Right lobe of liver (tissue), 6 donors: ENCODE data around the gene CCDC138. TPM values are rescaled to one million over a fixed set of nuclear protein-coding genes. Genes with fewer than 3 reads are reported as not detected.
A peak's percentile ranks its signal among the peaks of the same experiment; 100 is the strongest.

Experiments used
- ATAC-seq, 4 donors: fragments of 200-7000 bp; cut with Tn5 transposase; one replicate each; pipeline ENCODE4 v1.9.1; 2020; ENCODE audit warnings: mild to moderate bottlenecking in 4 of 4, moderate library complexity in 4 of 4
- DNase-seq, 3 donors: peaks; one replicate each; pipeline ENCODE4 v3.0.0-alpha.2; 2020
- H3K27ac ChIP-seq, 3 donors: fragments of 200-600 bp; one replicate each; pipeline ENCODE4 v1.8.0; 2022
- H3K27me3 ChIP-seq, 2 donors: fragments of 200-600 bp; one replicate each; pipeline ENCODE4 v1.8.0; 2022
- H3K36me3 ChIP-seq, 4 donors: fragments of 200-600 bp; sonication (generic) in 1 of 4; one replicate each; pipeline versions ENCODE4 v1.5.1 to v1.8.0; 2017 to 2022; ENCODE audit warnings: control low read depth in 1 of 4
- H3K4me1 ChIP-seq, 4 donors: fragments of 200-600 bp; sonication (generic) in 1 of 4; one replicate each; pipeline versions ENCODE4 v1.5.1 to v1.8.0; 2017 to 2022; ENCODE audit warnings: control low read depth in 1 of 4
- H3K4me3 ChIP-seq, 3 donors: fragments of 200-600 bp; one replicate each; pipeline ENCODE4 v1.8.0; 2022
- H3K9me3 ChIP-seq, 4 donors: fragments of 200-600 bp; sonication (generic) in 1 of 4; one replicate each; pipeline versions ENCODE4 v1.5.1 to v1.8.0; 2017 to 2022; ENCODE audit warnings: control low read depth in 1 of 4
- POLR2A ChIP-seq: fragments of 450-650 bp; IDR thresholded peaks from one replicate; pipeline ENCODE4 v1.6.1; 2017; ENCODE audit warnings: antibody characterized with exemption, mild to moderate bottlenecking
- WGBS: methylation state at CpG from one replicate; pipeline ENCODE4 v1.1.6; 2018; ENCODE audit warnings: low coverage, low lambda C conversion rate; ENCODE audit not compliant: insufficient coverage; ENCODE audit errors: missing lambda C conversion rate; 5-methylcytosine and 5-hydroxymethylcytosine counted together
- intact Hi-C, 2 donors: fragments of 100-400 bp; cut with DNase I; formaldehyde crosslinking; loops; one replicate each; pipeline versions ENCODE4 v1.11.2 to v1.14.1; 2022
- total RNA-seq, 6 experiments: library from RNA; depleted of rRNA in 2 of 6; stranded (reverse); fragments of >200 nt in 2 of 6; fragmentation: NEBNext Ultra II Directional in 3 of 6; extraction: Animal tissue kit (Norgen Biotek cat#: 25700) in 3 of 6; gene quantifications; one replicate each; pipeline versions ENCODE4 v1.1.0 to v1.2.4, GENCODE V29; 2016 to 2023
- TF ChIP-seq, protein P1 (sequence below), 4 donors: fragments of 200-600 bp in 3 of 4; fragments of 450-650 bp in 1 of 4; IDR thresholded peaks; one replicate each; pipeline versions ENCODE4 v1.5.1 to v1.8.0; 2016 to 2022; ENCODE audit warnings: antibody characterized with exemption in 4 of 4, mild to moderate bottlenecking in 2 of 4
- donor health status: DM: no; HTN: yes; CAD: no.
- donor health status: DM: no; HTN: no; CAD: no.
- donor health status: DM: no; HTN: no; CAD: no.
- donor health status: DM: no; HTN: yes; CAD: no.
- donor health status: DM: no; HTN: yes; CAD: no.

Gene CCDC138
- total RNA-seq, 6 experiments from 2014 or later, result 1.3 to 3.3 (median 2.4) TPM

- 82% methylated on average over 5 of the region's 5 CpGs for WGBS
- no peak overlapping the region for H3K4me3 ChIP-seq
These were observed 37.9 kb downstream of the CCDC138 start for GRCh38 chr2:108824316-108825070.

GRCh38 chr2:108825254-108825653, 38.7 kb downstream of the CCDC138 start:
- ATAC-seq (peak; percentile 34 to 56 (median 46)), DNase-seq (no peak)
- peaks cover 0 to 3% (median 0%) of the 10 kb centered on the region in 4 donors for H3K4me1 ChIP-seq
- H3K4me3 ChIP-seq, result no peak overlapping the region
- TF ChIP-seq, protein P1, sequence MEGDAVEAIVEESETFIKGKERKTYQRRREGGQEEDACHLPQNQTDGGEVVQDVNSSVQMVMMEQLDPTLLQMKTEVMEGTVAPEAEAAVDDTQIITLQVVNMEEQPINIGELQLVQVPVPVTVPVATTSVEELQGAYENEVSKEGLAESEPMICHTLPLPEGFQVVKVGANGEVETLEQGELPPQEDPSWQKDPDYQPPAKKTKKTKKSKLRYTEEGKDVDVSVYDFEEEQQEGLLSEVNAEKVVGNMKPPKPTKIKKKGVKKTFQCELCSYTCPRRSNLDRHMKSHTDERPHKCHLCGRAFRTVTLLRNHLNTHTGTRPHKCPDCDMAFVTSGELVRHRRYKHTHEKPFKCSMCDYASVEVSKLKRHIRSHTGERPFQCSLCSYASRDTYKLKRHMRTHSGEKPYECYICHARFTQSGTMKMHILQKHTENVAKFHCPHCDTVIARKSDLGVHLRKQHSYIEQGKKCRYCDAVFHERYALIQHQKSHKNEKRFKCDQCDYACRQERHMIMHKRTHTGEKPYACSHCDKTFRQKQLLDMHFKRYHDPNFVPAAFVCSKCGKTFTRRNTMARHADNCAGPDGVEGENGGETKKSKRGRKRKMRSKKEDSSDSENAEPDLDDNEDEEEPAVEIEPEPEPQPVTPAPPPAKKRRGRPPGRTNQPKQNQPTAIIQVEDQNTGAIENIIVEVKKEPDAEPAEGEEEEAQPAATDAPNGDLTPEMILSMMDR (IDR thresholded peaks at IDR 0.05), result no peak
- no peak for TF ChIP-seq POLR2A
- intact Hi-C loops, result no loop called here
- 27% methylated on average over 4 of the region's 4 CpGs for WGBS
- no peaks in the 10 kb centered on the region for H3K9me3 ChIP-seq
- no peaks in the 10 kb centered on the region for H3K27me3 ChIP-seq
- no peak overlapping the region for H3K27ac ChIP-seq
- H3K36me3 ChIP-seq, result peaks cover 0 to 1% (median 0%) of the 10 kb centered on the region in 4 donors

More at GRCh38 chr2:108824316-108825070, 37.9 kb downstream of the CCDC138 start:
- no peaks in the 10 kb centered on the region for H3K27me3 ChIP-seq
- peaks cover 0 to 3% (median 0%) of the 10 kb centered on the region in 4 donors for H3K4me1 ChIP-seq
- intact Hi-C loops, result no loop called here
- H3K27ac ChIP-seq, result no peak overlapping the region
- no peak for DNase-seq
- H3K9me3 ChIP-seq, result no peaks in the 10 kb centered on the region
- H3K36me3 ChIP-seq, result peaks cover 0 to 2% (median 0%) of the 10 kb centered on the region in 4 donors
- TF ChIP-seq, protein P1 (IDR thresholded peaks at IDR 0.05), result no peak
- no peak for TF ChIP-seq POLR2A
- no peak for ATAC-seq

- no peak for DNase-seq
- 91% methylated on average over 3 of the region's 3 CpGs for WGBS
- TF ChIP-seq, protein P1 (IDR thresholded peaks at IDR 0.05), result no peak
- TF ChIP-seq POLR2A, result no peak
- no peak overlapping the region for H3K27ac ChIP-seq
- no peaks in the 10 kb centered on the region for H3K36me3 ChIP-seq
- no peak for ATAC-seq
- peaks cover 0 to 3% (median 0%) of the 10 kb centered on the region in 4 donors for H3K4me1 ChIP-seq
- intact Hi-C loops, result no loop called here
- no peaks in the 10 kb centered on the region for H3K27me3 ChIP-seq
- no peak overlapping the region for H3K4me3 ChIP-seq
- no peaks in the 10 kb centered on the region for H3K9me3 ChIP-seq
These were observed 39.2 kb downstream of the CCDC138 start for GRCh38 chr2:108825736-108826135.

GRCh38 chr2:108829578-108830310, 43.2 kb downstream of the CCDC138 start:
- WGBS, result 93% methylated on average over 4 of the region's 4 CpGs
- H3K36me3 ChIP-seq, result no peaks in the 10 kb centered on the region
- no peak for DNase-seq
- intact Hi-C loops, result no loop called here
- H3K9me3 ChIP-seq, result no peaks in the 10 kb centered on the region
- H3K4me1 ChIP-seq, result peaks cover 0 to 3% (median 0%) of the 10 kb centered on the region in 4 donors
- TF ChIP-seq, protein P1 (IDR thresholded peaks at IDR 0.05), result no peak
- TF ChIP-seq POLR2A, result no peak
- no peak for ATAC-seq
- H3K4me3 ChIP-seq, result no peak overlapping the region
- no peaks in the 10 kb centered on the region for H3K27me3 ChIP-seq
- no peak overlapping the region for H3K27ac ChIP-seq
